Umbilical cord (tissue), 2 donors: ENCODE measurements around the gene KCNH1. TPM values are rescaled to one million over a fixed set of nuclear protein-coding genes. Genes with fewer than 3 reads are reported as not detected.
A peak's percentile ranks its signal among the peaks of the same experiment; 100 is the strongest.

Experiments used
- DNase-seq: peaks from one replicate; pipeline ENCODE4 v3.0.0-alpha.2; 2015; ENCODE audit warnings: low spot score
- total RNA-seq: library from RNA; depleted of rRNA; stranded (reverse); fragments of >200 nt; gene quantifications from one replicate; pipeline ENCODE4 v1.2.3, GENCODE V29; 2014; ENCODE audit warnings: low replicate concordance; ENCODE audit not compliant: insufficient read depth

KCNH1 gene
- total RNA-seq, 1 donor from 2014 or later, result 1.2 TPM

DNA sequence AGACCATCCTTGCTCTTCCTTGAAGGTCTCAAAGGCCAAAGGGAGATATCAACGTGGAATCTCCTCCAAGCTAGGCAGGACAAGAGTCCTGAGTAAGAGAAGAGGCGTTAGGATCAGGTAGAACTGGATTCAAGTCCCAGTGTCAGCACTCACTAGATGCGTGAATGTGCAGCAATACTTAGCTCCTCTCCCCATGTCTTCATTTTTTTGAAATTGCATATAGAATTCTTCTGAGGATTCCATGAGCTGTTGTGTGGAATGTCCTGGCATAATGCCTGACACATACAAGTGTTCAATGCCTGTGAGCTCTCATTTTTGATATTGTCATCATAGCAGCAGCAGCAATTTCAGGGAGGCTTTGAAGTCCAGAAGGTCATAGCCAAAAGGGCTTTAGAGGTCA, 333.2 kb downstream of the KCNH1 start:
- DNase-seq, result peak; percentile 66

DNA sequence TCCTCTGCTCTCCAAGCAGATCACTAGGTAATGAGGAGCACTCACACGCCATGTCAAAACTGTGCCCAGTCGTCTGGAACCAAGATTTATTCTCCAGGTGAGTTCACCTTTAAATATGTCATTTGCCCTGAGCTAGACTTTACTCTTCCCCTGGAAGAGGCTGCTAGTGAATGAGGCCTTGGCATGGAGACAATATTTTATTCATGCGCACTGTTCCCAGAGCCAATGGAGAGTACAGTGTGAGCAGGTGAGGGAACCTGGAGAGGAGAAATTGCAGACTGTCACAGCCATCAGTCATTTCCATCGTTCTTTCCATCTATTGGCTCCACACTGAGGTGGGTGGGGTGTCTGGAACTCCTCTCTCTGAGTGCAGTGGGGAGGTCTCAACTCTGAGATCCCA, 333.6 kb downstream of the KCNH1 start:
- DNase-seq, result no peak

DNA sequence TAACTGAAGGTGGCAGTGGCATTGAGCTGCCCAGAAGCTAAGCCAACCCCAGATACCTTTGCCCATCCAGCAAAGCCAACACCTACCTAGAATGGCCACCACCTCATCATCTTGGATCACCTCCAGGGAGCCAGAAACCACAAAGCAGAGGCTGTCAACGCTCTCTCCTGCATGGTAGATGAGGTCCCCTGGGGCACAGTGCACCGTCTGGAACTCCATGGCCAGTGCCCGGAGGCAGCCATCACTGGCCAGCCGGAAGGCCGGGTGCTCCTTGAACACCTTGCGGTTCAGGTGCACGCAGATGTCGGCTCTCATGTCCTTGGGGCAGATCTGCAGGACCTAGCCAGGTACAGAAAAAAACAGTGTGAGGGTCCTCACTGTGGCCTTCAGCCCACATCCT, 336.5 kb downstream of the KCNH1 start:
- DNase-seq, result no peak

DNA sequence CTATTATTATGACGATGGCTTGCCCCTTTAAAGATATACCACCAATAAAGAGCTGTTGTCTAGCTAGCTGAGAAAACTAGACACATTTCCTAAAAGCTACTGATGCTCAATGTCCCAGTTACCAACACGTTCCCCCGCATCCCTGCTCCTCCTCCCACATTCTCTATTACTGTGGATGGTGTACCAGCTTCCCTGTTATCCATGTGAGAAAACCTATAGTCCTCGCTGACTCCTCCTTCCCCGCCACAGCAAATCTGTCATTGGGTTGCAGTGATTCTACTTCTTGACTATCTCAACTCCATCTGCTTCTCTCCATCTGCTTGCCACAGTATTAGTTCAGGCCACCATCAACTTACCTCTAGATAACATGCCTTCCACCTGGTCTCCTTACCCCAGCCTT, 337.5 kb downstream of the KCNH1 start:
- DNase-seq, result no peak

DNA sequence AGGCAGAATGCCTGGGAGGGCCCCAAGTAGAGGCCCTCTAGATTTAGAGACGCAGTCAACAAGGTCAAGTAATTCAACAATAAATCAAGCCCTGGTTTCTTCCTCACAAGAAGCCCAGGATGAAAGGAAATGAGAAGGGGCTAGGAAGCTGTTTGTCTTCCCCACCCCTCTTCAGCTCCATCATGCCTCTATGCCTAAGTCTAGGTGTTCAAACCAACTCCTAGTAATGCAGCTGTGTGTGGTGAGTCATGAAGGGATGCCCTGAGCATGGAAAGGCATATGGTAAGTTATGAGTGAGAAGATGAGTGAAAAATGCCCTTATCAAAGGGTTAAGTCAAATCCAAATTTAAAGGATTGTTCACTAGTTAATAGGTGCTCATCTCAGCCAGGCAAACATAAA, 339.5 kb downstream of the KCNH1 start:
- DNase-seq, result no peak

DNA sequence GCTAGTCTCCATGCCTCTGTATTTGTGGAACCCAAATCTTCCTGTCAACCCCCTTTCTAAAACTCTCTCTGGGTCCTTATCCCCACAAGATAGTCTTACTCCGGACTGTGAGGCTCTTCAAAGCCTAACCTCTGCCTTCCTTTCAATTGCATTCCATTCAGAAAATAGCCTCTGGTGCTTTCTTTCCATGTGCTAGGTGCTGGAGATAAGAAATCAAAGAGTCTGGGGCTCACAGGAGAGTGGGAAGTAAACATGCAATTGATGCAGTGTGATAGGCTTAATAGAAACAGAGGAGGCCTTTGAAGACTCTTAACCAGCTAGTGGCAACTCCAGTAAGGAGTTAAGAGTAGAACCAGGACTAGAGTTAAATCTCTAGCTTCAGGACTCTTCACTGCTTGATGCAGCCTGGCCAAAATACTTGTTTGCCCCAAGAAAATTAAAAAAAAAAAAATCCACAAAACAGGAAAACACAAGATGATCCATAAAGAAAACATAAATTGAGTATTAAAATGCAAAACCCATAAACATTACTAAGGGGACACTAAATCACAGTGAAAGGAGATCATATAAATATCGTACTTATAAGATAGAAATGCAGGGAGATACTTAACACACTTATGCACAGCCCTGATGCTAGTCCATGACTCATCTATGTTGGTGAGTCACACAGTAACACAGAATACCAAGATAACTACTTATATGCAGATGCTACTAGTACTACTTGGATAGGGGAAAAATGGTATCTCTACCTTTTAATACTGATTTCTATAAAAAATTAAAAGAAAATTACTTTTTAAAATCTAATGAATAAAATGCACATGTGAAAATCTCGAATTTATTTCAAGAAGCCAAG, 341.5 kb downstream of the KCNH1 start:
- peak; percentile 87 for DNase-seq

DNA sequence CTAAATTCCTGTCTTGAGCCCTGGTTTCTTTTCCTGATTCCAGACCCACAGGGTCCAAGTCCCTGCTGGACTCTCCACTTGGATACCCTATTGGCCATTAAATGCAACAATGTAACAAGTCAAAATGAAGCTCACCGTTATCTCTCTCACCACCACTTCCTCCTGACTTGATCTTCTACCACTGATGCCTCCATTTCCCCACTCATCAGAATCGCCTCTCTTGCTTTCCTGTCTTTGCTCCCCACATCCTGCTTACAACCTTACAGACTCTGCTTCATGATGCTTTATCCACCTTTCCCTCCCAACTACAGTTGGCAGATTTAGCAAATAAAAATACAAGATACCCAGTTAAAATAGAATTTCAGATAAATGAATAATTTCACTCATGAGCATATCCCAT, 343.8 kb downstream of the KCNH1 start:
- no peak for DNase-seq

DNA sequence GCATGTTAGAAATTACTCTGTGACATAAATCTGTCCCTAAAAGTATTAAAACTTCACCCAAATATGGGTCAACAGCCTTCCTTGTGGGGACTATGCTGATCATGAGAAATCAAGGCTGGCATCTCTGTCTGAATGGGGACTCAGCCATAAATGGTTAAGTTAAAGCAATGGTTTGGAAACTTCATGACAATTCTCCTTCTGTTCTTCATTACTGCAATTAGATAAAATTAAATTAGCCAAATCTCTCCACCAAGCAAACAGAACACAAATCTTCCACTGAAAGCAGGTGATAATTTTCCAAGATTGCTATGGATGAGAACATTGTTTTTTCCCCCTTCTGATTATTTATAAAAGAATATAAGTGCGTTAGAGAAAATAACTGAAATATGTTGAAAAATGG, 346.1 kb downstream of the KCNH1 start:
- DNase-seq, result no peak

DNA sequence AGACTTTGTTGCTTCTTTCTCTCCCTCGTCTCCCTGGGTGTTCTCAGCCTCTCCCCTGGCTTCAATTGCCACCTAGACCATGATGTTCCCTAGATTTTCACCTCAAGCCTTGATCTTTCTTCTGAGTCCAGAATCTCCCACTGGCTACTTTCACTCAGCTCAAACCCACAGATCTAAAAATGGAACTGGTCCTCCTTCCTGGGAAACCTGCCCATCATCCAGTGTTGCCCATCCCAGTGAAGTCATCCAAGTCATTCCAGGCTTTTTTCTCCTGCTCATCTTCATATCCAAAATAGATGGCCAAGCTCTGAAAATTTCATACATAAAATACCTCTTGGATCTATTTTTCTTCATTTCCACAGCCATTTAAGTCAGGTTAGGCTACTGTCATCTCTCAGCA, 347.4 kb downstream of the KCNH1 start:
- no peak for DNase-seq

DNA sequence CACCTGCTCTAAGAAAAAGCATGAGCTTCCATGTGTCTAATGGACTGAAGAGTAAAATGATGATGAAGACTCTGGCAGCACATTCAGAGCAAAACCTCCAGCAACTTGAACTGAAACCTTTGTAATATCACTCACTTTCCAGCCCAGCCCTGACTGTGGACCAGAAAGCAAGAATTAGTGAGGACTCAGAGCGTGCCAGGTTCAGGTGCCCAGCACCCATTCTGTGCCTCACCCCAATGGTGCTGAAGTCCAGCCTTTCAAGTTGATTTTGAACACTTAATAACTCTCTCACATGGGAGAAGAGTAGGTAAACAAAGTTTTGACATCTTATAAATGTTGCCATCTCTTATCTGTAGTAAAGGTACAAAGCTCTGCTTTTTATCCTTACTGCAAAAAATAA, 350.0 kb downstream of the KCNH1 start:
- no peak for DNase-seq

DNA sequence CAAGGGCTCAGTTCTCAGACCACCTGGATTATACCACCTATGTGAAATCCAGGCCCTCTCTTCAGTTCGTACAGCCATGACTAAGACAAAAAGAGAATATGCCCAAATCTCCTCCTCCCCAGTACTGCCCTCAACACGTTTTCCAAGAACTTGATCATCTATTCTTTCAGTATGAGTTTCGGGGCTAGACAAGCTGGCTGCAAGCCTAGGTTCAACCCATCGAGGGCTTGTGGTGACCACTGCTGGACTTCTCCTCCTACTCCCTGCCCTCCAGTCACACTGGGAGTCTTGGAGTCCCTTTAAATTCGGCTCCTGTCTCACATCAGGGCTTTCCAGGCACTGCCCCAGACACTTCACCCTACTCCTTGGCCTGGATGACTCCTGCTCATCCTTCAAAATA, 352.3 kb downstream of the KCNH1 start:
- DNase-seq, result no peak

DNA sequence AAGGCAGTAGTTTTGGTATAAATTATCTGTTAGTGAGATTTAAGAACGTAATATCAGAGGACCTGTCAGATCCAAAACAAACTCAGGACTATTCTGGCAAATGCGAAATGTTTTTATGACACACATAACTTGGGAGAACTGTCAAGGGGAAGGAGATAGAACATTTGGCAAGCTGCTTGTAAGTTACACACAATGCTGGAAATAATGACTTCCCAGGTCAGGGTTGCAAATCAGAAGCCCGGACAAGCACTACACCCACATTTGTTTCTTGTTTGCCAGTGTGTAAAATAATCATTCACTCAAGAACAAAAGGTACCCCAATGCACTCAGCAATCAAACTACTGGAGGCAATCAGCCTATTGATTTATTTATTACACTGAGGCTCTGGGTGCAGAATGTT, 354.7 kb downstream of the KCNH1 start:
- no peak for DNase-seq

DNA sequence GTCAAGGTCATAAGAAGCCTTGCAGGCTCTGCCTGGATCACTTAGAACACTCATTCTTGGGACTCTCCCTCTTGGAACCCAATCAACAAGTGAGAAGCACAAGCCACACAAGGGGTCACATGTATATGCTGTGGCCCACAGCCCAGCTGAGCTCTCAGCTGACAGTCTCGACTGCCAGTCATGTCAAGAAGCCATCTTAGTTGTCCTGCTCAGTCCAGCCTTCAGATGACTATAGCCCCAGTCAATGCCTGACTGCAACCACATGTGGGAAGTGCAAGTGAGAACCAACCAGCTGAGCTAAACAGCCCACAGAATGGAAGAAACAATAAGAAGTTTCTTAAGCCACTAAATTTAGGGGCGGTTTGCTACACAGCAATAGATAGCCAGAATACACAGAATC, 356.0 kb downstream of the KCNH1 start:
- DNase-seq, result no peak

DNA sequence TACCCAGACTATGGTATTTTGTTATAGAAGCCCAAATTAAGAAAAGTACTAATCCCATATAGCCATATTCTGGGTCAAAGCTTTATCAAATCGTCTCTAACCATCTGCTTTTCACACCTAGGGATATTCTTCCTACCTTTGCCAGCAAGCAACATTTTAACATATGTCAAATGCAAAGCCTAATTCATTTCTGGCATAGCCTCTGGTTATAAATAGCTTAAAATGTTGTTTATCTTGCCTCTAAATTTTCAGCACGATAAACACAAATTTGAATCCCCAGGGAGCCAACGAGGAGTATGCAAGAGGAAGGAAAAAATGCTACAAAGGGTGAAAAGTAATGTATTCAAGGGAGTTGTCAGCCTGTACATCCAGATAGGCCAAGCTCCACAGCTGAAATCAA, 357.2 kb downstream of the KCNH1 start:
- DNase-seq, result no peak

DNA sequence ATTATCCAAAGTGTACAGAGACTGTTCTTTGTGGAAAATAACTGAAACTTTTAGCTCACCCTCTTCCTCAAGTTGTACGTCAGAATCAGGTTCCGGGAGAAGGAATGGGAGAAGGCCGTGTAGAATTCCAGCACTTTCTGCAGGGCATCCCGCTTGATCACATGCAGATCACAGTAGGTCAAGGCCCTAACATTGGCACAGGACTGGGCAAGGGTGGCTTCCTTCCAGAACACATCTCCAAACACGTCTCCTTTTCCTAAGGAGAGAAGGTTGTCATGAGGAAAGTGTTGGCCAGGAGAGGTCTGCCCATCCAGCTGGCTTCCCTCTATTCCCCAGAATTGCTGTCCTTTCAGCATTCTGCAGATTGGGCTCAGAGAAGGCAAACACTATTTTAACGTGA, 358.7 kb downstream of the KCNH1 start:
- DNase-seq, result no peak

DNA sequence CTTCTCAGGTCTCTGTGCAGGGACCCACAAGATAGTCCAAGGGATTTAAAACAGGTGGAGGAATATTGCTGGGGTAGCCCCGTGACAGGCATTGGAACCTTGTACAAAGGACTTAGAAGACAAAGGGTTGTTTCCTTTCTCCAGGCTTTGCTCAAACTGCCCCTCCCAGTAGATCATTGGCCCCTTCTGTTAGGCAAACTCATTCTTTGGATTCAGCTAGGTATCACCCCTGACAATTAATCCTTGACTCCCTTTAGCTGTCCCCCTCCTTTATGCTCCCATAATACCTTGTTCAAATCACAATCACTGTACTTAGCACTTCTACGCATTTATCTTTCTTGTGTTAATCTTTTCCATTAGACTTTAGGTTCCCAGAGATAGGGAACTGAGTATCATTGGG, 360.5 kb downstream of the KCNH1 start:
- DNase-seq, result no peak

DNA sequence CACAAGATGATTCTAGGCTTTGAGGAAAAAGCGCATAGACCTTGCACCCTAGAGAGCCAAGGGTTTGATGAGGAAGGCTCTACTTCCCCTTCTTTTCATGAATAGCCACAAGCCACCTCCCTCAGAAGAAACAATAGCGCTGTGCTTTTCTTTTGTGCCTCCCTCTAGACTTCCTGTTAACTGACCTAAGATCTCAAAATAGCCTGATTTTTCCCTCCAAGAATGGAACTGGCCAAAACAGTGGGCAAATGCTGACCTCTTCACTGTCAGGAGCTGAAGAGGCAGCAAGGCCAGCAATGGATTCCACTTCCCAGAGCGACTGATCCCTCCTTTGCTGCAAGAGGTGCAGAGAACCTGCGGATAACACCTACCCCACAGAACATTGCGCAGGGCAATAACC, 362.8 kb downstream of the KCNH1 start:
- DNase-seq, result peak; percentile 6

DNA sequence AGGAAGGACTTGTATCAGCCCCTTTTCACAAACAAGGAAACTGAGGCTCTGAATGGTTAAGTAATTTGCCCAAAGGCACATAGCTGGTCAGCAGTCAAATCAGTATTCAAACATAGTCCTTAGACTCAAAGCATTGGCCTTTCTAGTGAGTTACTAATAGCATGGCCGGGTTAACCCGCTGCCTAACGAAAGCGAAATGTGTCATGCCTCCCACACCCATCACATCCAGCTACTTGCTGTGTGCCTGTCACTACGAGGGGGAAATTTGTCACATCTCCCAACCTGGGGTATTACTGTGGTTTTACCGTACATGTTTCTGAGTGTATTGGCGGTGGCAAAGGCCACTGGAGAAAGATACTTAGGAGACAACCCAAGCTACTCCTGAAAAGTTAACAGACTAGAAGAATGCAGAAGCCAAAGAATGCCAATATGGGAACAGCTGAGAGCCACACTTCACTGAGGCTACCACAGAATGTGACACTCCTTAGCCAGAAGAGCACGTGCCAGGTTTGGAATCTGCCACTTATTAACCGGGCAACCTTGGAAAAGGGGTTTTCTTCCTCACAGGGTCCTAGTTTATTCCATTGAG, 363.5 kb downstream of the KCNH1 start:
- no peak for DNase-seq

DNA sequence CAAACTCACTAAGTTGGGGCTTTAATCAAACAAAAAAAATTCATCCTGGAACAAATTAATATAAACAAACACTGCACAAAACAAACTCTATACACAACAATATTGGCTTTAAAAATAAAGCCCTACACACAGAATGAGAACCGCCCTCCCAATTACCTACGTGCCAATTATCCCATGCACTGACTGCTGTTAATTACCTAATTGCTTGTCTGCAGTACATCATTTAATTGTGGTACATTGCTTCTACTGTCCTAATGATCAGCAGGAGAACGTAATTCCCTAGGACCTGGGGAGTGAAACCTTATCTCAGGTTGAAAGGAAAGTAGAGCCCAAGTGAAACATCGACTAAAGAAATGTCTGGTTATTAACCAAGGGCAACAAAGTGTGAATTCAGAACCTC, 364.5 kb downstream of the KCNH1 start:
- no peak for DNase-seq

DNA sequence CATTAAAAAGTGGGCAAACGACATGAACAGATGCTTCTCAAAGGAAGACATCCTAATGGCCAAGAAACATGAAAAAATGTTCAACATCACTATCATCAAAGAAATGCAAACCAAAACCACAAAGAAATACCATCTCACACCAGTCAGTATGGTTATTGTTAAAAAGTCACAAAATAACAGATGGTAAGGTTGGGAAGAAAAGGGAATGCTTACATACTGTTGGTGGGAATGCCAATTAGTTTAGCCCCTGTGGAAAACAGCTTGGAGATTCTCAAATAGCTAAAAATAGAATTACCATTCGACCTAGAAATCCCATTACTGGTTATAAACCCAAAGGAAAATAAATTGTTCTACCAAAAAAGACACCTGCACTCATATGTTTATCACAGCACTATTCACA, 369.4 kb downstream of the KCNH1 start:
- no peak for DNase-seq

DNA sequence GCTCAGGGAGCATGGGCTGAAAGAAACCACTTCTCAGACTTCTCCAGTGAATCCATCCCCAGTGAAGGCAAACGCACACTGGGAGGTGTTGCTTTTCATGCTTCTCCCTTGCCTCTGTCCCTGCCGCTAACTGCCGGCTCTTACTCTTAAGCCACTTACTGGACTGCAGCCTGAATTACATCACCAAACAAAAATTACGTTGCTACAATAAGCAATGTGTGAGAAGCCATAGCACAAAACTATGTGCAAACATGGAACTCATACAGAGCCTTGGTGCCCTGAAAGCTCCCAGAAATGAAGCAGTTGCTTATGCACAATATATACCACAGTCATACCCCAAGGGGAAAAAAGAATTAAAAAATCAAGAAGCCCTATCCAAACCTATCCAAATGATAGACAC, 375.2 kb downstream of the KCNH1 start:
- peak; percentile 57 for DNase-seq

DNA sequence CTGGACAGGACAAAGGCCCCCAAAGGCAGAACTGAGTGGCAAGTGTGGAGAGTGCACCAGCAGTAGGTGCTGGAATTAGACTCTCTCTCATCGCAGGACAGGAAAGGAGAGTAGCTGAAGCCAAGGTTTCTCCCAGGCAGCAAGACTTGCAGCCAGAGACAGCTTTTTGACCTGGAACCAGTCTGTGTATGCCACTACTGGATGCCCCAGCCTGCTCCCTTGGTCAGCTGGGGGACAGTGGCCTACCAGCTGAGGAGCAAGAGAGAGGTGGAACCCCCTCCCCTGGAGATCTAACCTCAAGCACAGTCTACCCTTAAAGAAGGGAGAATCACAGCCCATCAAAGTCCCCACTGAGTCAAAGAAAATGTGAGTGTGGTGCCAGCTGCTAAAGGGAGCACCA, 375.7 kb downstream of the KCNH1 start:
- DNase-seq, result no peak

DNA sequence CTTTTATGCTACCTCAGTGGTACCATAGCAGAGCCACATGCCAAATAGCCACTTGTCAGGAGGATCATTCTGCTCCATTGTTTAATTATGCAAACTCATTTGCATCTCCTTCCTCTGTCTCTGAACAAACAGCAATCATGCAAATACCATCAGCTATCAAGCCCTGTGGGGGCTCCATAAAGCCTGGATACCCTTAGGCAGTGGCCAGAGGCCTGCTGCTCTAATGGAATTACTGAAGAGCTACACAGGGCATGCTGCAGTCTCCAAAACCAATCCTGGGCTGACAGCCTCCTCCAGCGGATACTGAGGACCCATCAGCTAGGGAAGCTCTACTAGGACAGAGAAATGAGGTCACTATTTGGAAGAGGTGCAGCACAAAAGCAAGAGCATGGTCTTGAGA, 376.3 kb downstream of the KCNH1 start:
- no peak for DNase-seq
